ENCODE data around the gene SATB1. TPM values are rescaled to one million over a fixed set of nuclear protein-coding genes. Genes with fewer than 3 reads are reported as not detected.
A peak's percentile ranks its signal among the peaks of the same experiment; 100 is the strongest.

Gene SATB1
- total and polyA plus RNA-seq, 2 of the 4 experiments (the other 2 are of a cell fraction), result 7.5 to 10.7 TPM

- Histone ChIP-seq H3K27me3 (ENCODE audit: control insufficient read depth, insufficient read depth, low read length) (no peaks in the 10 kb centered on the region), H2AK5ac (ENCODE audit: low read depth, low read length) (no peak overlapping the region), H3K4me2 (ENCODE audit: low read depth, low read length) (no peak overlapping the region), H3K27ac (ENCODE audit: insufficient read depth, low read length) (no peak overlapping the region), H4K5ac (ENCODE audit: low read depth, low read length) (no peak overlapping the region), H3K4me1 (ENCODE audit: control insufficient read depth, insufficient read depth, low read length) (no peaks in the 10 kb centered on the region), H3K18ac (ENCODE audit: low read depth, low read length) (no peak overlapping the region), H3K4me3 (ENCODE audit: insufficient read depth, low read depth, low read length) (no peak overlapping the region), H4K91ac (ENCODE audit: insufficient read depth, low read depth, low read length) (no peak overlapping the region), H4K8ac (ENCODE audit: low read depth in 2 of 2, low read length in 2 of 2) (no peak overlapping the region), H3K36me3 (ENCODE audit: control insufficient read depth, insufficient read depth, low read length) (no peaks in the 10 kb centered on the region), H3K4ac (ENCODE audit: low read depth, low read length) (no peak overlapping the region), H3K14ac (replicated peaks; ENCODE audit: low read depth, low read length) (no peak overlapping the region), H3K9me3 (ENCODE audit: control insufficient read depth, insufficient read depth, low read length) (no peaks in the 10 kb centered on the region), H3K9ac (ENCODE audit: low read depth, low read length) (no peak overlapping the region), H4K20me1 (ENCODE audit: insufficient read depth, low read length) (no peaks in the 10 kb centered on the region), H3K9me1 (ENCODE audit: insufficient read depth, low read length) (no peaks in the 10 kb centered on the region), H2AFZ (replicated peaks; ENCODE audit: low read length, poor library complexity) (no peak overlapping the region), H2BK120ac (ENCODE audit: low read depth, low read length) (no peak overlapping the region), H3K79me1 (ENCODE audit: low read depth in 1 of 2, low read length in 2 of 2) (no peaks in the 10 kb centered on the region), H2BK20ac (ENCODE audit: low read depth, low read length) (no peak overlapping the region), H2AK9ac (replicated peaks; ENCODE audit: low read depth, low read length, poor library complexity) (no peak overlapping the region), H3K23ac (ENCODE audit: low read depth, low read length) (no peak overlapping the region), H2BK5ac (ENCODE audit: low read depth, low read length, poor library complexity, severe bottlenecking) (no peak overlapping the region), H3K56ac (ENCODE audit: extremely low read depth, insufficient read depth, low read length) (no peak overlapping the region), H2BK15ac (ENCODE audit: low read depth, low read length) (no peak overlapping the region)
- ChIA-PET POLR2A (ENCODE audit: unreplicated experiment) (no interaction called here), CTCF (interaction anchor here (1.3 kb wide), 1 partner anchor 10 kb away, joined by 3 read pairs; no protein-coding TSS in a partner anchor)
- DNase-seq (peak; percentile 26), ATAC-seq (ENCODE audit: low read depth) (no peak)
- WGBS, 2 experiments (ENCODE audit: extremely low coverage in 2 of 2, insufficient read length in 1 of 2), result no CpG with 5 or more reads among the region's 1 CpG
- dilution Hi-C loops (cut with HindIII; ENCODE audit: low sequenced_read_pairs, unreplicated experiment) (no loop called here), intact Hi-C loops (cut with micrococcal nuclease) (no loop called here), in situ Hi-C loops (cut with MboI; ENCODE audit: low sequenced_read_pairs) (no loop called here)
- TF ChIP-seq MXI1 (IDR thresholded peaks at IDR 0.05; ENCODE audit: borderline replicate concordance, low read depth, low read length), result no peak
- TF ChIP-seq CEBPB (IDR thresholded peaks at IDR 0.05; ENCODE audit: low read depth, low read length), result no peak
- TF ChIP-seq RAD21 (IDR thresholded peaks at IDR 0.05; ENCODE audit: low read length), result no peak
- no peak for TF ChIP-seq BHLHE40 (IDR thresholded peaks at IDR 0.05; ENCODE audit: low read depth, low read length)
- no peak for TF ChIP-seq FOS (IDR thresholded peaks at IDR 0.05; ENCODE audit: low read depth, low read length)
- TF ChIP-seq RCOR1 (IDR thresholded peaks at IDR 0.05; ENCODE audit: insufficient replicate concordance, low read length), result no peak
- TF ChIP-seq POLR2A (IDR thresholded peaks at IDR 0.05; ENCODE audit: low read depth, low read length), result no peak
- TF ChIP-seq MAFK (IDR thresholded peaks at IDR 0.05; ENCODE audit: low read depth, low read length), result no peak
- no peak for TF ChIP-seq RFX5 (IDR thresholded peaks at IDR 0.05; ENCODE audit: low read depth, low read length)
- TF ChIP-seq CHD1 (IDR thresholded peaks at IDR 0.05; ENCODE audit: low read depth, low read length), result no peak
- TF ChIP-seq NFE2L2 (IDR thresholded peaks at IDR 0.05; ENCODE audit: low read depth, low read length), result no peak
- TF ChIP-seq, protein P1, sequence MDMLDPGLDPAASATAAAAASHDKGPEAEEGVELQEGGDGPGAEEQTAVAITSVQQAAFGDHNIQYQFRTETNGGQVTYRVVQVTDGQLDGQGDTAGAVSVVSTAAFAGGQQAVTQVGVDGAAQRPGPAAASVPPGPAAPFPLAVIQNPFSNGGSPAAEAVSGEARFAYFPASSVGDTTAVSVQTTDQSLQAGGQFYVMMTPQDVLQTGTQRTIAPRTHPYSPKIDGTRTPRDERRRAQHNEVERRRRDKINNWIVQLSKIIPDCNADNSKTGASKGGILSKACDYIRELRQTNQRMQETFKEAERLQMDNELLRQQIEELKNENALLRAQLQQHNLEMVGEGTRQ (IDR thresholded peaks at IDR 0.05; ENCODE audit: low read depth, low read length), result no peak
- TF ChIP-seq, protein P2, sequence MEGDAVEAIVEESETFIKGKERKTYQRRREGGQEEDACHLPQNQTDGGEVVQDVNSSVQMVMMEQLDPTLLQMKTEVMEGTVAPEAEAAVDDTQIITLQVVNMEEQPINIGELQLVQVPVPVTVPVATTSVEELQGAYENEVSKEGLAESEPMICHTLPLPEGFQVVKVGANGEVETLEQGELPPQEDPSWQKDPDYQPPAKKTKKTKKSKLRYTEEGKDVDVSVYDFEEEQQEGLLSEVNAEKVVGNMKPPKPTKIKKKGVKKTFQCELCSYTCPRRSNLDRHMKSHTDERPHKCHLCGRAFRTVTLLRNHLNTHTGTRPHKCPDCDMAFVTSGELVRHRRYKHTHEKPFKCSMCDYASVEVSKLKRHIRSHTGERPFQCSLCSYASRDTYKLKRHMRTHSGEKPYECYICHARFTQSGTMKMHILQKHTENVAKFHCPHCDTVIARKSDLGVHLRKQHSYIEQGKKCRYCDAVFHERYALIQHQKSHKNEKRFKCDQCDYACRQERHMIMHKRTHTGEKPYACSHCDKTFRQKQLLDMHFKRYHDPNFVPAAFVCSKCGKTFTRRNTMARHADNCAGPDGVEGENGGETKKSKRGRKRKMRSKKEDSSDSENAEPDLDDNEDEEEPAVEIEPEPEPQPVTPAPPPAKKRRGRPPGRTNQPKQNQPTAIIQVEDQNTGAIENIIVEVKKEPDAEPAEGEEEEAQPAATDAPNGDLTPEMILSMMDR (conservative IDR thresholded peaks at IDR 0.05; ENCODE audit: low read depth, low read length), result no peak
- TF ChIP-seq, protein P3, sequence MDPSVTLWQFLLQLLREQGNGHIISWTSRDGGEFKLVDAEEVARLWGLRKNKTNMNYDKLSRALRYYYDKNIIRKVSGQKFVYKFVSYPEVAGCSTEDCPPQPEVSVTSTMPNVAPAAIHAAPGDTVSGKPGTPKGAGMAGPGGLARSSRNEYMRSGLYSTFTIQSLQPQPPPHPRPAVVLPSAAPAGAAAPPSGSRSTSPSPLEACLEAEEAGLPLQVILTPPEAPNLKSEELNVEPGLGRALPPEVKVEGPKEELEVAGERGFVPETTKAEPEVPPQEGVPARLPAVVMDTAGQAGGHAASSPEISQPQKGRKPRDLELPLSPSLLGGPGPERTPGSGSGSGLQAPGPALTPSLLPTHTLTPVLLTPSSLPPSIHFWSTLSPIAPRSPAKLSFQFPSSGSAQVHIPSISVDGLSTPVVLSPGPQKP (IDR thresholded peaks at IDR 0.05; ENCODE audit: borderline replicate concordance, low read depth, low read length), result no peak
- no peak for TF ChIP-seq SMC3 (IDR thresholded peaks at IDR 0.05; ENCODE audit: low read depth, low read length)
- TF ChIP-seq MAZ (IDR thresholded peaks at IDR 0.05; ENCODE audit: borderline replicate concordance, low read depth, low read length), result no peak
- no TSS peak for BruUV-seq (replicated peaks)
Observed at GRCh38 chr3:18302517-18302916, 122.6 kb downstream of the SATB1 start.

Measured in IMR-90 (cell line).